HG03457 (cell line): ENCODE results near the gene APC.

Experiments
- ATAC-seq: cut with Tn5 transposase; IDR thresholded peaks from one replicate; pipeline ENCODE4 v1.9.1; 2021; ENCODE audit warnings: moderate number of reproducible peaks; ENCODE audit not compliant: unreplicated experiment

The APC gene

GRCh38 chr5:112776301-112776856 is 38.7 kb downstream of the APC start:
- ATAC-seq: no peak

DNA sequence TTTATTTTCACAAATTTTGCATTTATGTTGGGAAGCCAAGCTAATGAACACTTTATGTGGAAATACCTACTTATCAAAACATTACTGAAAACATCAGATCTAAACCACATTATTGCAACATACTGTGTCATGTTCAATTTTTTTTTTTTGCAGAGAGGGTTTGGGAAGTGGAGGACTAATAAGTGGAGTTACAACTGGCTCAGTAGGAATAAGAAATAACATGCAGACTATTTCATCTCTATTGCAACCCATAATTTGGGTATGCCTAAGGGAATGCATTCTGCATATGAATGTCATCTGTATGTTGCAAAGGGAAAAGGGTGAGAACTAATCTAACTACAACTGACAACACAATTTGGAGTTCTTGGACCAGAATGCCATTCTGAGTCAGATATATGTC is 41.8 kb downstream of the APC start:
- ATAC-seq: no peak

- no peak for ATAC-seq
Measured at GRCh38 chr5:112784726-112785125, 47.0 kb downstream of the APC start.

DNA sequence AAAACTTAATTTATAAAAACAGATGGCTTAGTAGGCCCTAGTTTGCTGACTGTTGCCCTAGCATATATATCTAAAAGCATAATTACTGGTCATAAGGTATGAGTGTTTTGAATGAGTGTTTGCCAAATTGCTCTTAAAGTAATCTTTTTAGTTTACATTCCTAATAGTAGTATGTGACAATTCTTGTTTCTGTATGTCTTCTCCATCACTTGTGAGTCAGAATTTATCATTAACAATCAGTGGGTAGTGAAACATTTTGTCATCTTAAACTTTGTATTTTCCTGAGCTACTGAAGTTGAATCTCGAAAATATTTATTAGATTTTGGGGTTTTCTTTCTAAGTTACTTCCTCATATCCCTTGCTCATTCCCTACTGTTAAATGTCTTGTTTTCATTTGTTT is 49.6 kb downstream of the APC start:
- ATAC-seq: no peak

DNA sequence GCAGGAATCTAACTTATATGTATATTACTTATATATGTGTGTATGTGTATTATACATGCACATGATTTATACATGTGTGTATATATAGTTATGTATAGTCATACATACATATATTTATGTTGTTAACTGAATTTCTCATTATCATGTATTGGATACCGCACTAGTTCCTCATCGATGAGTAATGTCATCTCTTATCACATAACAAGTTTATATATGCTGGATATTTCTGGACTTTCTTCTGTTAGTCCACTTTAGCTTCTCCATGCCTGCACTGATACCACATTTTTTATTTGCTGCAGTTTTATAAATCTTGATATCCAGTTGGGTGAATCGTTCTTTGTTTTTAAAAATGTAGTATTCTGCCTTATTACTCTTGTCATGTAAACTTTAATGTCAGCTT is 50.2 kb downstream of the APC start:
- ATAC-seq: no peak

DNA sequence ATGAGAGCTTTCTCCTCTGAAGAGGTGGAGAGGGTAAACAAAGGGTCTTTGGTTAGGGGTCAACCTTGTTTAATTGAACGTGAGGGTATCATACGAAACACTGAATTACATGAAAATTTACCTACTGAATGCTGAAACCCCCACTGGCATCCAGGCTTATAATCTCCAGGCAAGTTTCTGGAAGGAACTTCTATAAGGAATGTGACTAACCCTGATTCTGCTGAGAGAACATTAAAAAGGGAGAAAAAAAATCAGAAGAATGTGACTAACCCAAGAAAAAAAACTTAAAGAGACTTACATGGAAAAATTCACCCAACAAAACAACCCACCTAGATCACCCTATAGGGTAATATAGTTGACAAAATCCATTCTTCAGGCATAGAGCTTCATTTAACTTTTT is 55.5 kb downstream of the APC start:
- ATAC-seq: no peak

DNA sequence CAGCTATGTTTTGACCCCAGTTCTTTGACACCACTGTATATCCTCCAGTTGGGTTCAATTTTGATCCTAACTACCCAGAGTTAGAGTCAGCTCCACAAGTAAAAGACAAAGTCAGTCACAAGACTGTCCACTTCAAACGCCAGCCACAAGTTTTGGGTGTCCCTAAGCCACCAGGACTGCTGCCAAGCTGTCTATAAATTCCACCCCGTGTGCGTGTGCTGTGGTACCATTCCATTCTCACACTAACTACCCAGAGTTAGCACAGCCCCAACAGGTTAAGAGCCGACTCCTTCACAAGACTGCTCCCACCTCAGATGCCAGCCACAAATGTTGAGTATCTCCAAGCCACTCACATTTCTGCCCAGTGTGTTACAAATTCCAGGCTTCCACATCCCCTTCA is 56.7 kb downstream of the APC start:
- no peak for ATAC-seq

GRCh38 chr5:112795342-112795741 is 57.7 kb downstream of the APC start:
- no peak for ATAC-seq

- ATAC-seq: no peak
Measured at GRCh38 chr5:112795944-112796678, 58.4 kb downstream of the APC start.

GRCh38 chr5:112799661-112800060 is 62.0 kb downstream of the APC start:
- no peak for ATAC-seq

GRCh38 chr5:112800891-112801290 is 63.2 kb downstream of the APC start:
- no peak for ATAC-seq

DNA sequence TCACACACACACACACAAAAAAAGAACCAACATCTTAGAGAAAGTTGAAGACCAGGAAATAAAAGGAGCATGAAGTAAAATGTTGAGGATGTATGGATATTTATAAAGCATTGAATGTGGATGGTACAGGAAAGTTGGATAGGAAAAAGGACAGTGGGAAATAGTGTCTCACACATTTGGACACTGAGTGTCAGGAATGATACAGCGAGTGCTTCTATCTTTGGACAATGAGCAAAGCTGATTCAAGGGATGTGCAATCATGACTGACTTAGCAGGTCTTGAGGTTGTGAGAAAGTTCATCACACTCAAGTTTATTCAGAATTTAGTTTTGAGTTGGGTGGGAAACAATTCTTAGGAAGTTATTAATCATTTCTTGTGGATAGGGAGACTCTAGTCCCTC is 73.3 kb downstream of the APC start:
- ATAC-seq: no peak

GRCh38 chr5:112812549-112812948 is 74.9 kb downstream of the APC start:
- ATAC-seq: no peak

- ATAC-seq: no peak
Measured at GRCh38 chr5:112820246-112820645, 82.6 kb downstream of the APC start.

GRCh38 chr5:112822456-112822855 is 84.8 kb downstream of the APC start:
- no peak for ATAC-seq

- no peak for ATAC-seq
Measured at GRCh38 chr5:112823181-112823580, 85.5 kb downstream of the APC start.

DNA sequence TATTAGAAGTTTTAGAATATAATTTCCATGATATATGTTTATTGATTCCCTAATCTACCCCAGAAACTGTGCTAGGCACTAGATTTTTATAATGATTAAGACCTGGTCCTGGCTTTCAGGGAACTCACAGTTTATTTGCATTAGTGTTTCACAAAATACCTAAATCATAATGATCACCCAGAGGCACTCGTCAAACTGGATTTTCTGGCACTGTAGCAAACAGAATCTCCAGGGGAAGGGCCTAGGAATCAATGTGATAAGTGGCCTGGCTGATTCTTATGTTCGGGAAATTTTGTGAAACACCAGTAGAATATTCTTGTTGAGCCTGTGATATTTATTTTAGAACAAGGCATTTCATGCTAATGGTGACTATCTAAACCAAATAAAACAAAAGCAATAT is 86.0 kb downstream of the APC start:
- no peak for ATAC-seq

DNA sequence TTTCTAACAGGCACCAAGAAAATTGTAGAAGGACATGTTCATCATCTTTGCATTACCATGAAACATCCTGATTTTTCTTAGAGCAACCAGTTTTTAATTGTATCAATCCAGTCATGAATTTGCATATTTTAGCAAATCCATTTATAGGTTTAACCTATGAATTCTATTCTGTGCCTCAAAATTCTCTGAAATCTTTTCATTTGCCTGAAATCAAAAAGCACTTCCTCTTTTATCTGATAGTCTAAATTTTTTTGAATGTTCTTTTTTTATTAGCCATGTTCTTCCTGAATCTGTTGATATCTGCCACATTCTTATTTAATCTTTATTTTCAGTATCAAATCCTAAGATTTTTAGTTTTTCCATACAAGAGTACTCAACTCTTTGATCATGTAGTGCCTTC is 86.5 kb downstream of the APC start:
- ATAC-seq: no peak

DNA sequence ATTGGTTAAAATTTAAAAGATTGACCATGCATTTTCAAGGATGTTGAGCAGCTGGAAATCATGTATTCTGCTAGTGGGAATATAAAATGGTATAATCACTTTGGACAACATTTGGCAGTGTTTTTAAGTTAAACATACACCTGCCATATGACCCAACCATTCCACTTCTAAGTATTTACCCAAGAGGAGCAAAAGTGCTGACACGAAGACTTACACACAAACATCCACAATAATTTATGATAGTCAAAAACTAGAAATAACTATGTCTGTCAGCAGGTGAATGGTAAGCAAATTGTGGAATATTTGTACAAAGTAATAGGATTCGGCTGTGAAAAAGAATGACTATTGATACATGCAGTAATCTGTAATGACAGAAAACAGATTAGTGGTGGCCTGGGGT is 92.7 kb downstream of the APC start:
- ATAC-seq: no peak

DNA sequence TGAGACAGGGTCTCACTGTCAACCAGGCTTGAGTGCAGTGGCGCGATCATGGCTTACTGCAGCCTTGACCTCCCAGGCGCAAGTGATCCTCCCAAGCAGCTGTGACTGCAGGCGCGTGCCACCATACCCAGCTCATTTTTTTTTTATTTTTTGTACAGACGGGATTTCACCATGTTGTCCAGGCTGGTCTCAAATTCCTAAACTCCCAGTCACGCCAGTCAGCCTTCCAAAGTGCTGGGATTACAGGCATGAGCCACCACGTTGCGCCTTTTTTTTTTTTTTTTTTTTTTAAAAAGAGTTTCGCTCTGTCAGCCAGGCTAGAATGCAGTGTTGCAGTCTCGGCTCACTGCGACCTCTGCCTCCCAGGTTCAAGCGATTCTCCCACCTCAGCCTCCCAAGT is 96.3 kb downstream of the APC start:
- no peak for ATAC-seq

DNA sequence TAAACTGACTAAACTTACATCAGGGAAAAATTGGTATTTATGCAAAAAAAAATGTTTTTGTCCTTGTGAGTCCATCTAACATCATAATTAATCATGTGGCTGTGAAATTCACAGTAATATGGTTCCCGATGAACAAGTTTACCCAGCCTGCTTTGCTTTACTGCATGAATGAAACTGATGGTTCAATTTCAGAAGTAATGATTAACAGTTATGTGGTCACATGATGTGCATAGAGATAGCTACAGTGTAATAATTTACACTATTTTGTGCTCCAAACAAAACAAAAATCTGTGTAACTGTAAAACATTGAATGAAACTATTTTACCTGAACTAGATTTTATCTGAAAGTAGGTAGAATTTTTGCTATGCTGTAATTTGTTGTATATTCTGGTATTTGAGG is 106.8 kb downstream of the APC start:
- no peak for ATAC-seq

- ATAC-seq: no peak
Measured at GRCh38 chr5:112846556-112846955, 108.9 kb downstream of the APC start.

DNA sequence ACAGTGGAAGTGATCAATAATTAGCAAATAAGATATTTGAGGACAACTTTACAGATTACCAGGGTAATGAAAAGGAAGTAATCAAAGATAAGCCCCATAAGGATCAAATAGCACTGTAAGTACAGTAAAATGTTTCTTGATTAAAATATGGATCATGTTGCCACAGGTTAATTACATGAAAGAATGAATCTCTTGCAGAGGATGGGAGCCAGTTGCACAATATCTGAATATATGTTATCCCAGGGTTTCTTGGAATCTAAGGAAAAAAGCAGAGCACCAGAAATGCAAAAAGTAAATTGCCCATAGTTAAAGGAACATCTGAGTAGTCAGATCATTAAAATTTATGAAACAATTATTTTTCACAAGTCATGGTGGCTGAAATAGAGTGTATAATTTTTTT is 109.6 kb downstream of the APC start:
- ATAC-seq: no peak
